HL-60 (cell line): ENCODE data around the gene ACTN1.

Source experiments
- POLR2AphosphoS5 ChIP-seq: IDR thresholded peaks from 2 replicates; pipeline ENCODE4 v1.6.1; 2012; ENCODE audit warnings: low read depth
- SPI1 ChIP-seq: IDR thresholded peaks from 2 replicates; pipeline ENCODE4 v1.6.1; 2012; ENCODE audit warnings: low read depth, mild to moderate bottlenecking, borderline replicate concordance
- TF ChIP-seq, protein P1 (sequence below): IDR thresholded peaks from one replicate; pipeline ENCODE4 v1.5.1; 2011; ENCODE audit warnings: low read length, control low read depth, inconsistent platforms; ENCODE audit not compliant: insufficient read depth
- TF ChIP-seq, protein P2 (sequence below): IDR thresholded peaks from 2 replicates; pipeline ENCODE4 v1.6.1; 2012; ENCODE audit warnings: low read depth; ENCODE audit not compliant: insufficient replicate concordance

DNA sequence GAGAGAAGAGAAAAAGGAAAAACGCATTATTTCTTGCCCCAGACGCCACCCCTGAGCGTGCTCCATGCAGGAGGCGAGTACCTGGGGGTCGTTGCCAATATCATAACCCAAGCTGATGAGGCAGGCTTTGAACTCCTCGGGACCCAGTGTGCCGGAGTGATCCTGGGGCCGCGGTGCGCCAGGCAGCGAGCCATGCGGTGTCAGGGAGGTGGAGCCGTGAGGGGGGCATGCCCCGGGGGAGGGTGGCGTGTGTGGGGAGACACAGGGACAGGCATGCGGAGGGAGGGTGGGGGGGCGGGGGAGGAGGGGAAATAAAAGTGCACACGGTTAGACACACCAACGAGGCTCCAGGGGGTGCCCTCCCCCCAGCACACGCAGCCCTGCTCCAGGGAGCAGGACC is 100.2 kb downstream of the ACTN1 start:
- TF ChIP-seq, protein P1, sequence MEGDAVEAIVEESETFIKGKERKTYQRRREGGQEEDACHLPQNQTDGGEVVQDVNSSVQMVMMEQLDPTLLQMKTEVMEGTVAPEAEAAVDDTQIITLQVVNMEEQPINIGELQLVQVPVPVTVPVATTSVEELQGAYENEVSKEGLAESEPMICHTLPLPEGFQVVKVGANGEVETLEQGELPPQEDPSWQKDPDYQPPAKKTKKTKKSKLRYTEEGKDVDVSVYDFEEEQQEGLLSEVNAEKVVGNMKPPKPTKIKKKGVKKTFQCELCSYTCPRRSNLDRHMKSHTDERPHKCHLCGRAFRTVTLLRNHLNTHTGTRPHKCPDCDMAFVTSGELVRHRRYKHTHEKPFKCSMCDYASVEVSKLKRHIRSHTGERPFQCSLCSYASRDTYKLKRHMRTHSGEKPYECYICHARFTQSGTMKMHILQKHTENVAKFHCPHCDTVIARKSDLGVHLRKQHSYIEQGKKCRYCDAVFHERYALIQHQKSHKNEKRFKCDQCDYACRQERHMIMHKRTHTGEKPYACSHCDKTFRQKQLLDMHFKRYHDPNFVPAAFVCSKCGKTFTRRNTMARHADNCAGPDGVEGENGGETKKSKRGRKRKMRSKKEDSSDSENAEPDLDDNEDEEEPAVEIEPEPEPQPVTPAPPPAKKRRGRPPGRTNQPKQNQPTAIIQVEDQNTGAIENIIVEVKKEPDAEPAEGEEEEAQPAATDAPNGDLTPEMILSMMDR = no peak
- TF ChIP-seq, protein P2, sequence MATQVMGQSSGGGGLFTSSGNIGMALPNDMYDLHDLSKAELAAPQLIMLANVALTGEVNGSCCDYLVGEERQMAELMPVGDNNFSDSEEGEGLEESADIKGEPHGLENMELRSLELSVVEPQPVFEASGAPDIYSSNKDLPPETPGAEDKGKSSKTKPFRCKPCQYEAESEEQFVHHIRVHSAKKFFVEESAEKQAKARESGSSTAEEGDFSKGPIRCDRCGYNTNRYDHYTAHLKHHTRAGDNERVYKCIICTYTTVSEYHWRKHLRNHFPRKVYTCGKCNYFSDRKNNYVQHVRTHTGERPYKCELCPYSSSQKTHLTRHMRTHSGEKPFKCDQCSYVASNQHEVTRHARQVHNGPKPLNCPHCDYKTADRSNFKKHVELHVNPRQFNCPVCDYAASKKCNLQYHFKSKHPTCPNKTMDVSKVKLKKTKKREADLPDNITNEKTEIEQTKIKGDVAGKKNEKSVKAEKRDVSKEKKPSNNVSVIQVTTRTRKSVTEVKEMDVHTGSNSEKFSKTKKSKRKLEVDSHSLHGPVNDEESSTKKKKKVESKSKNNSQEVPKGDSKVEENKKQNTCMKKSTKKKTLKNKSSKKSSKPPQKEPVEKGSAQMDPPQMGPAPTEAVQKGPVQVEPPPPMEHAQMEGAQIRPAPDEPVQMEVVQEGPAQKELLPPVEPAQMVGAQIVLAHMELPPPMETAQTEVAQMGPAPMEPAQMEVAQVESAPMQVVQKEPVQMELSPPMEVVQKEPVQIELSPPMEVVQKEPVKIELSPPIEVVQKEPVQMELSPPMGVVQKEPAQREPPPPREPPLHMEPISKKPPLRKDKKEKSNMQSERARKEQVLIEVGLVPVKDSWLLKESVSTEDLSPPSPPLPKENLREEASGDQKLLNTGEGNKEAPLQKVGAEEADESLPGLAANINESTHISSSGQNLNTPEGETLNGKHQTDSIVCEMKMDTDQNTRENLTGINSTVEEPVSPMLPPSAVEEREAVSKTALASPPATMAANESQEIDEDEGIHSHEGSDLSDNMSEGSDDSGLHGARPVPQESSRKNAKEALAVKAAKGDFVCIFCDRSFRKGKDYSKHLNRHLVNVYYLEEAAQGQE = no peak
- TF ChIP-seq POLR2AphosphoS5 (no peak), SPI1 (no peak)
